ENCODE measurements around the gene UNKL.

UNKL gene

DNA sequence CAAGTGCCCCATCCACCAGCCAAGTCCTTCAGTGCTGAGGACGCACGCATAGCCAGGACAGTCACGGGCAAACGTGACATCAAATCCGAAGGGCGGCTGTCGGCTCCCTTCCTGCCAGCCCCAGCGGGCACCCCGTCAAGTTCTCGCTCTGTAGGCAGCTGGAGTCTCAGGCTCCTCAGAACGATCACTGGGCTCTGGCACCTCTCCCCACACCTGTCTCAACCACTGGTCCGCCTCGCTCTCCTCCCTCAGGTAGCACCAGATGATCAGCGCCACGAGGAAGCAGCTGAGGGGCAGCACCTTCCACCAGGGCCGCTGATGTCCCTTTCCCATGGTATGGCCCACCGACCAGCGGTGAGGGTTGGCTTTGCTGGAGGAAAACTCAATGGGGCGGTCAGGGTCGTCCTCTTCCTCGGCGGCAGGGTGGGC is 5.6 kb upstream of the UNKL start:
- Histone ChIP-seq H3K36me3 (ENCODE audit: control insufficient read depth, insufficient read depth, low read length) (no peaks in the 10 kb centered on the region), H3K27me3 (replicated peaks; ENCODE audit: control insufficient read depth, insufficient read depth, low read length) (no peaks in the 10 kb centered on the region), H3K4me3 (replicated peaks; ENCODE audit: low read depth, low read length) (peak overlapping the region; percentile 100)
- DNase-seq (ENCODE audit: extremely low read depth, insufficient read length): no peak
- TF ChIP-seq, protein P1, sequence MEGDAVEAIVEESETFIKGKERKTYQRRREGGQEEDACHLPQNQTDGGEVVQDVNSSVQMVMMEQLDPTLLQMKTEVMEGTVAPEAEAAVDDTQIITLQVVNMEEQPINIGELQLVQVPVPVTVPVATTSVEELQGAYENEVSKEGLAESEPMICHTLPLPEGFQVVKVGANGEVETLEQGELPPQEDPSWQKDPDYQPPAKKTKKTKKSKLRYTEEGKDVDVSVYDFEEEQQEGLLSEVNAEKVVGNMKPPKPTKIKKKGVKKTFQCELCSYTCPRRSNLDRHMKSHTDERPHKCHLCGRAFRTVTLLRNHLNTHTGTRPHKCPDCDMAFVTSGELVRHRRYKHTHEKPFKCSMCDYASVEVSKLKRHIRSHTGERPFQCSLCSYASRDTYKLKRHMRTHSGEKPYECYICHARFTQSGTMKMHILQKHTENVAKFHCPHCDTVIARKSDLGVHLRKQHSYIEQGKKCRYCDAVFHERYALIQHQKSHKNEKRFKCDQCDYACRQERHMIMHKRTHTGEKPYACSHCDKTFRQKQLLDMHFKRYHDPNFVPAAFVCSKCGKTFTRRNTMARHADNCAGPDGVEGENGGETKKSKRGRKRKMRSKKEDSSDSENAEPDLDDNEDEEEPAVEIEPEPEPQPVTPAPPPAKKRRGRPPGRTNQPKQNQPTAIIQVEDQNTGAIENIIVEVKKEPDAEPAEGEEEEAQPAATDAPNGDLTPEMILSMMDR (IDR thresholded peaks at IDR 0.05; ENCODE audit: insufficient read depth, low read length, poor library complexity, severe bottlenecking): no peak

DNA sequence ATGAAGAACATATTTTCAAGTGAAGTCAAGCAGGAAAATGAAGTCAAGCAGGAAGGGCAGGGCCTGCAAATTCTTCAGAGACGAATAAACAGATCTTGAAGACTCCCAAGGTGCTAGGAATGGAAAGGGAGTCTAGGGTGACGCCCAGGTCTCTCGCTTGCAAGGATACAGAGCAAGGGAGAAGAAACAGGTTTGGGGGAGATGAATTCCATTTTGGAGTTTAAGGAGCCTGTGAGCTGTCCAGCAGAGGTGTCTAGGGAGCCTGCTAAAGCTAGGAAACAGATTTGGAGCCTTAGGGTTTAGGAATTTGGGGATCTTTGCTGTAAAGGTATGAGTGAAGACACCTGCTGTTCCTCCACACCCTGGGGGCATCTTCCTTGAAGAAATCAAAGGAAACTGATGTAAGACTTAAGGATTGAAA is 2.0 kb upstream of the UNKL start:
- no peak for DNase-seq (ENCODE audit: extremely low read depth, insufficient read length)

DNA sequence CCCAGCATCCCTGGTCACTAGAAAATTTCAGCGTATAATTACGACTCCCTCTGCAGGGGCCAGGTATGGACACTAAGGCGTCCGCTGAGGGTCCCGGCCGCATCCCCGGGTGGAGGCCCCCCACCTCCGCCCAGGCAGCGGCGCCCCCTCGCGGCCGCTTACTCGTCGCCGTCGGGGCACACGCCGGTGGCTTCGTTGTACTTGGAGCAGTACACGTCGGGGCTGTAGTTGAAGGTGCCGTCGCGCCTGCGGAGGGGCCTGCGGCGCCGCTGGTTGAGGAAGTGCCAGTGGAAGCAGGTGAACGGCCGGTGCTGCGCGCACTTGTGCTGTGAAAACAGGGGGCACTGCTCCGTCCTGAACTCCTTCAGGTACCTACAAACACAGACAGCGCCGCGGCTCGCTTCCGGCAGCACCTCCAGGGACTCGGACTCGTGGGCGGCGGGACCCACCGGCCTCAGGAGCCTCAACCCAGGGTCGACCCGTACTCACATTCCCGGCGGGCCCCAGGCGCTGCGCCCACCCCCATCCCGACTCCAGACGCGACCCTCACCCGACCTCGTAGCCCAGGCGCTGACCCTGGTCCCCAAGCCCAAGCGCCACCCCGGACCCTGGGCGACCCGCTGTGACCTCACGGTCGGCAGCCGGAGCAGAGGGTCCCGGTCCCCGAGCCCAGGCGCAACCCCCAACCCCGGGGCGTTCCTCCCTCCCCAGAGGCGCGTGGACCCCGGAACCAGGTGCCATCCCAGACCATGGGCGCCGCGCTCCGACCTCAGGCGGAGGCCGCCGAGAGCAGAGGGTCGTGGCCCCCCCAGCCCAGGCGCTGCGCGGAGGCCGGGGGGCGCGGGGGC is 596 bp downstream of the UNKL start:
- TF ChIP-seq, protein P1 (IDR thresholded peaks at IDR 0.05; ENCODE audit: insufficient read depth, low read length, poor library complexity, severe bottlenecking): peak; percentile 61
- Histone ChIP-seq H3K4me3 (replicated peaks; ENCODE audit: low read depth, low read length) (peak overlapping the region; percentile 86), H3K36me3 (ENCODE audit: control insufficient read depth, insufficient read depth, low read length) (no peaks in the 10 kb centered on the region), H3K27me3 (replicated peaks; ENCODE audit: control insufficient read depth, insufficient read depth, low read length) (no peaks in the 10 kb centered on the region)
- DNase-seq (ENCODE audit: extremely low read depth, insufficient read length): peak; percentile 82

More for the DNA sequence above, 2.0 kb upstream of the UNKL start:
- Histone ChIP-seq H3K27me3 (replicated peaks; ENCODE audit: control insufficient read depth, insufficient read depth, low read length) (no peaks in the 10 kb centered on the region), H3K36me3 (ENCODE audit: control insufficient read depth, insufficient read depth, low read length) (no peaks in the 10 kb centered on the region), H3K4me3 (replicated peaks; ENCODE audit: low read depth, low read length) (no peak overlapping the region)
- TF ChIP-seq, protein P1 (IDR thresholded peaks at IDR 0.05; ENCODE audit: insufficient read depth, low read length, poor library complexity, severe bottlenecking): no peak

DNA sequence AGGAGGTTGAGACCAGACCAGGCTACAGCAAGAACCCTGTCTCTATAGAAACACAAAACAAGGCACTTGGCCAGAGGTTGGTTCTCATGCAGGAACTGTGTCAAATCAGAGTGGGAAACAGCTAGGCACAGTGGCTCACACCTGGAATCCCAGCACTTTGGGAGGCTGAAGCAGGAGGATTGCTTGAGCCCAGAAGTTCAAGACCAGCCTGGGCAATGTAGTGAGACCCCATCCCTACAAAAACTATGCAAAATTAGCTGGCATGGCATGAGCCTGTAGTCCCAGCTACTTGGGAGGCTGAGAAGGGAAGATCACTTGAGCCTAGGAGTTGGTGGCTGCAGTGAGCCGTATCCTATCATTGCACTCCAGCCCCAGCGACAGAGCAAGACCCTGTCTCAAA is 1.7 kb downstream of the UNKL start:
- DNase-seq (ENCODE audit: extremely low read depth, insufficient read length): no peak
- TF ChIP-seq, protein P1 (IDR thresholded peaks at IDR 0.05; ENCODE audit: insufficient read depth, low read length, poor library complexity, severe bottlenecking): no peak
- H3K36me3 ChIP-seq (ENCODE audit: control insufficient read depth, insufficient read depth, low read length): no peaks in the 10 kb centered on the region
- H3K4me3 ChIP-seq (replicated peaks; ENCODE audit: low read depth, low read length): no peak overlapping the region
- no peaks in the 10 kb centered on the region for H3K27me3 ChIP-seq (replicated peaks; ENCODE audit: control insufficient read depth, insufficient read depth, low read length)

DNA sequence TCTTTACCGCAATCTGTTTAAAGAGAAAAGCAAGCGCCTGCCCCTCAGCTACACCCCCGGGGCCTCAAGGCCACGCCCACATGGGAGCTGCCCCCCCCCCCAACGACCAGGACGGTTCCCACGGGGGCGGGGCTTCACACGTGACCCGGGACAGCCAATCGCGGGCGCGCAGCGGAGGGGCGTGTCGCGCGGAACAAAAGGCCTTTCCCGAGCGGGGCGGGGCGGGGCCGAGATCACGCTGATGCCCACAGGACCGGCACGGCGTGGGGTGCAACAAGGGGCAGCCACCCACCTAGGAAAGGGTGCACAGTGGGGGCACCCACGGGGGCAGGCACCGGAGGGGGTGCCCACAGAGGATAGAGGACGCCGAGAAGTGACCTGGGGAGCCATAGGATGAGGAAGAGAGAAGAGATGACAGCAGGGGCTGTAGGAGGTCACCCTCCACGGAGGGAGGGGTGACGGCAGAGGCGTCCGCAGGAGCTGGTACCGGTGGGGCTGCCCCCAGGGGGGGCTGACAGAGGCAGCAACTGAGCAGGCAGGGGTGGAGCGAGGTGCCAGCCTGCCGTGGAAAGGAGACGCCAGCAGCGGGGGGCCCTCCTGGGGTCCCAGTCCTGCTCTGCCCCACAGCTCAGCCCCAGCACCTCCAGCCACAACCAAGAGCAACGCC is 6.2 kb downstream of the UNKL start:
- TF ChIP-seq, protein P1 (IDR thresholded peaks at IDR 0.05; ENCODE audit: insufficient read depth, low read length, poor library complexity, severe bottlenecking): no peak
- Histone ChIP-seq H3K36me3 (ENCODE audit: control insufficient read depth, insufficient read depth, low read length) (peaks cover 4% of the 10 kb centered on the region), H3K27me3 (replicated peaks; ENCODE audit: control insufficient read depth, insufficient read depth, low read length) (no peaks in the 10 kb centered on the region), H3K4me3 (replicated peaks; ENCODE audit: low read depth, low read length) (peak overlapping the region; percentile 64)
- peak; percentile 92 for DNase-seq (ENCODE audit: extremely low read depth, insufficient read length)

All from GM06990 (cell line).